Glomerular endothelial cell (primary cell): Measurements from ENCODE around the gene HBA2. TPM values are rescaled to one million over a fixed set of nuclear protein-coding genes. Genes with fewer than 3 reads are reported as not detected.
"Not testable (repeated sequence)": the region's sequence is repeated elsewhere in the genome, so short reads cannot be mapped to it uniquely, and the experiment has no call there.

Experiments
- DNase-seq: peaks from one replicate; pipeline ENCODE4 v3.0.0-alpha.2; 2011; ENCODE audit warnings: low read depth, low spot score; ENCODE audit errors: extremely low read depth
- total RNA-seq: library from RNA; depleted of rRNA; stranded (reverse); fragments of >200 nt; gene quantifications from 2 replicates; pipeline ENCODE4 v1.2.3, GENCODE V29; 2015

The HBA2 gene
- total RNA-seq, 1 donor from 2014 or later: not detected

- not testable (repeated sequence) for DNase-seq
Measured at GRCh38 chr16:173928-174769, 1.5 kb downstream of the HBA2 start.

GRCh38 chr16:175011-175949 lies 2.6 kb downstream of the HBA2 start:
- DNase-seq: no peak

- DNase-seq: not testable (repeated sequence)
Measured at GRCh38 chr16:176006-176405, 3.3 kb downstream of the HBA2 start.

GRCh38 chr16:176477-177382 lies 4.1 kb downstream of the HBA2 start, which contains the start of gene HBA1:
Gene HBA1, plus strand, starts transcription at chr16:176680. Its CDS starts 37 bp downstream, at chr16:176717.
- DNase-seq: not testable (repeated sequence)

- no peak for DNase-seq
Measured at GRCh38 chr16:177394-177822, 4.7 kb downstream of the HBA2 start.

DNA sequence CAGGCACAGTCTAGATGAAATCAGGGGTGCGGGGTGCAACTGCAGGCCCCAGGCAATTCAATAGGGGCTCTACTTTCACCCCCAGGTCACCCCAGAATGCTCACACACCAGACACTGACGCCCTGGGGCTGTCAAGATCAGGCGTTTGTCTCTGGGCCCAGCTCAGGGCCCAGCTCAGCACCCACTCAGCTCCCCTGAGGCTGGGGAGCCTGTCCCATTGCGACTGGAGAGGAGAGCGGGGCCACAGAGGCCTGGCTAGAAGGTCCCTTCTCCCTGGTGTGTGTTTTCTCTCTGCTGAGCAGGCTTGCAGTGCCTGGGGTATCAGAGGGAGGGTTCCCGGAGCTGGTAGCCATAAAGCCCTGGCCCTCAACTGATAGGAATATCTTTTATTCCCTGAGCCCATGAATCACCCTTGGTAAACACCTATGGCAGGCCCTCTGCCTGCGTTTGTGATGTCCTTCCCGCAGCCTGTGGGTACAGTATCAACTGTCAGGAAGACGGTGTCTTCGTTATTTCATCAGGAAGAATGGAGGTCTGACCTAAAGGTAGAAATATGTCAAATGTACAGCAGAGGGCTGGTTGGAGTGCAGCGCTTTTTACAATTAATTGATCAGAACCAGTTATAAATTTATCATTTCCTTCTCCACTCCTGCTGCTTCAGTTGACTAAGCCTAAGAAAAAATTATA lies 5.4 kb downstream of the HBA2 start:
- DNase-seq: no peak

DNA sequence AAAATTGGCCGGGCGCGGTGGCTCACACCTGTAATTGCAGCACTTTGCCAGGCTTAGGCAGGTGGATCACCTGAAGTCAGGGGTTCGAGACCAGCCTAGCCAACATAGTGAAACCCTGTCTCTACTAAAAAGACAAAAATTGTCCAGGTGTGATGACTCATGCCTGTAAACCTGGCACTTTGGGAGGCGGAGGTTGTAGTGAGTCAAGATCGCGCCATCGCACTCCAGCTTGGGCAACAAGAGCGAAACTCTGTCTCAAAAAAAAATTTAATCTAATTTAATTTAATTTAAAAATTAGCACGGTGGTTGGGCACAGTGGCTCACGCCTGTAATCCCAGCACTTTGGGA lies 6.0 kb downstream of the HBA2 start:
- DNase-seq: no peak

- DNase-seq: no peak
Measured at GRCh38 chr16:179211-180092, 6.8 kb downstream of the HBA2 start.

- DNase-seq: no peak
Measured at GRCh38 chr16:180101-180675, 7.5 kb downstream of the HBA2 start, which contains the start of gene HBQ1. Gene HBQ1, plus strand, starts transcription at chr16:180459. Its CDS starts 28 bp downstream, at chr16:180487.

- no peak for DNase-seq
Measured at GRCh38 chr16:180681-181564, 8.2 kb downstream of the HBA2 start.

GRCh38 chr16:181565-182021 lies 8.9 kb downstream of the HBA2 start:
- no peak for DNase-seq

GRCh38 chr16:183005-183404 lies 10.3 kb downstream of the HBA2 start:
- no peak for DNase-seq

GRCh38 chr16:185213-185612 lies 12.5 kb downstream of the HBA2 start:
- DNase-seq: no peak

DNA sequence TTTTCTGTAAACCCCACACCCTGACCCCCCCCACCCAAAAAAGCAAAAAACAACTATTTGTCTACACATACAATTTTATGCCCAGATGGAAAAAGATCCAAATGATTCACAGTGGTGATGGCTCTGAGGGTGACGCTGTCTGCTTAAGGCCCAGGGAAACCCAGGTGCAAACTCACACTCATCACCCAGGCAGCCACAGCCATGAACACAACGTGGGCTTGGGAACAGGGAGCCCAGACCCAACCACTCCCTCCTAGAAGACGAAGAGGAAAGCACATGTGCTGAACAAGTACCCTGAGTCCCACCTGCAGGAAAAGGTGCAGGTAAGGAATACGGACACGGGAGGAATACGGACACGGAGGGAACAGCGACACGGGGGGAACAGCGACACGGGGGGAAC lies 13.0 kb downstream of the HBA2 start:
- DNase-seq: no peak

DNA sequence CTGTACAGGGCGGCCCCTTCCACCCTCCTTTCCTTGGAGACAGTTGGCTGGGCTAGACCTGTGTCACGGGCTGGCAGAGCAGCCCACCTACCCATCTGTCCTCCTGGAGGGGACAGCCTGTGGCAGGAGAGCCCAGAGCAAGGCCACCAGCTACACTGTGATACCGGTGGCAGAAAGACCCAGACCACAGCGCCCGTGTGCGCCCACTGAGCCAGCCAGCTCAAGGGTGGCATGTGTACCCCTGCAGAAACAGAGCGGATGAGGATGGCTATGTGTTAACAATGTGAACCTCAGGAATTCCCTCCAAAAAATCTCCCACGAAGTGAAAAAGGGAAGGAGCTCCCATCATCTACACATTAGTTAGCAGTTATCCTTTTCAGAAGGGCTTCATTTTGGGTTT lies 14.7 kb downstream of the HBA2 start:
- no peak for DNase-seq

DNA sequence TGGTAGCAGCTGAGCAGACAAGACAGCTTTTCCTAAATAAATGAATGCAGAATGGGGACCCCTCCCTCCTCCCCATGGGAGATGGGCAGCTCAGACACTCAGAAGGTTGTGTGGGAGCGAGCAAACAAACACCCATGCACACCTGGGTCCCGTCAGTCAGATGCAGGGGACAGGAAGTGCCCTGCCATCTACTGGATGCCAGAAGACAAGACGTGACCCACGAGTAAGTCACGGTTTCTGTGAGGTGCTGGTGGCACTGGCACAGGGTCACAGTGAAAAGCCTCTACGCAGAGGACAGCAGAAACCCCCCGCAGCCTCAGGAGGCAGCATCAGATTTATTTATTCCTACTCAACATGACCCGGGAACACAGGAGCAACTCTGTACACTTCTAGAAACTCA lies 16.0 kb downstream of the HBA2 start:
- DNase-seq: no peak

- no peak for DNase-seq
Measured at GRCh38 chr16:189604-190186, 17.0 kb downstream of the HBA2 start.
